HEK293 (cell line): ENCODE results near the gene NKX6-1.

Experiments used
- BCL11A ChIP-seq: fragments of 450-650 bp; formaldehyde crosslinking; IDR thresholded peaks from 2 replicates; pipeline ENCODE4 v1.5.1; 2016; ENCODE audit warnings: low read depth, missing biosample characterization, missing genetic modification characterization
- BCL11B ChIP-seq: fragments of 450-650 bp; formaldehyde crosslinking; IDR thresholded peaks from 2 replicates; pipeline ENCODE4 v1.5.1; 2016; ENCODE audit warnings: low read depth, missing biosample characterization, missing genetic modification characterization
- KLF7 ChIP-seq: fragments of 450-650 bp; formaldehyde crosslinking; IDR thresholded peaks from 2 replicates; pipeline ENCODE4 v1.5.1; 2016; ENCODE audit warnings: missing biosample characterization, missing genetic modification characterization, borderline replicate concordance
- MZF1 ChIP-seq: fragments of 450-650 bp; formaldehyde crosslinking; IDR thresholded peaks from 2 replicates; pipeline ENCODE4 v1.5.1; 2017; ENCODE audit warnings: missing biosample characterization, missing genetic modification characterization, borderline replicate concordance
- SP3 ChIP-seq: fragments of 450-650 bp; formaldehyde crosslinking; IDR thresholded peaks from 2 replicates; pipeline ENCODE4 v1.5.1; 2016; ENCODE audit warnings: missing biosample characterization, missing genetic modification characterization
- YY1 ChIP-seq: fragments of 450-650 bp; formaldehyde crosslinking; IDR thresholded peaks from 2 replicates; pipeline ENCODE4 v1.5.1; 2018; ENCODE audit warnings: missing biosample characterization, missing genetic modification characterization
- ZBTB20 ChIP-seq: fragments of 450-650 bp; formaldehyde crosslinking; IDR thresholded peaks from 2 replicates; pipeline ENCODE4 v1.5.1; 2016; ENCODE audit warnings: missing biosample characterization, missing genetic modification characterization
- ZFP69B ChIP-seq: fragments of 450-650 bp; formaldehyde crosslinking; IDR thresholded peaks from 2 replicates; pipeline ENCODE4 v1.5.1; 2016; ENCODE audit warnings: missing biosample characterization, missing genetic modification characterization
- ZNF114 ChIP-seq: fragments of 450-650 bp; formaldehyde crosslinking; IDR thresholded peaks from 2 replicates; pipeline ENCODE4 v1.5.0; 2017; ENCODE audit warnings: missing biosample characterization, missing genetic modification characterization
- ZNF146 ChIP-seq: fragments of 450-650 bp; formaldehyde crosslinking; IDR thresholded peaks from 2 replicates; pipeline ENCODE4 v1.5.1; 2016; ENCODE audit warnings: missing biosample characterization, missing genetic modification characterization
- ZNF174 ChIP-seq: fragments of 450-650 bp; formaldehyde crosslinking; IDR thresholded peaks from 2 replicates; pipeline ENCODE4 v1.5.0; 2017; ENCODE audit warnings: missing biosample characterization, mild to moderate bottlenecking, missing genetic modification characterization
- ZNF239 ChIP-seq: fragments of 450-650 bp; formaldehyde crosslinking; IDR thresholded peaks from 2 replicates; pipeline ENCODE4 v1.5.1; 2016; ENCODE audit warnings: missing biosample characterization, missing genetic modification characterization
- ZNF324 ChIP-seq: fragments of 450-650 bp; formaldehyde crosslinking; IDR thresholded peaks from 2 replicates; pipeline ENCODE4 v1.5.1; 2016; ENCODE audit warnings: missing biosample characterization, missing genetic modification characterization
- ZNF514 ChIP-seq: fragments of 450-650 bp; formaldehyde crosslinking; IDR thresholded peaks from 2 replicates; pipeline ENCODE4 v1.5.1; 2016; ENCODE audit warnings: missing biosample characterization, missing genetic modification characterization
- ZNF548 ChIP-seq: fragments of 450-650 bp; formaldehyde crosslinking; IDR thresholded peaks from 2 replicates; pipeline ENCODE4 v1.5.1; 2016; ENCODE audit warnings: missing biosample characterization, missing genetic modification characterization
- ZNF621 ChIP-seq: fragments of 450-650 bp; formaldehyde crosslinking; IDR thresholded peaks from 2 replicates; pipeline ENCODE4 v1.5.1; 2017; ENCODE audit warnings: missing biosample characterization, missing genetic modification characterization
- ZNF626 ChIP-seq: fragments of 450-650 bp; sonication (Bioruptor Pico); formaldehyde crosslinking; IDR thresholded peaks from 2 replicates; pipeline ENCODE4 v1.5.1; 2018; ENCODE audit warnings: missing biosample characterization, missing genetic modification characterization, inconsistent platforms
- ZNF658 ChIP-seq: fragments of 450-650 bp; formaldehyde crosslinking; IDR thresholded peaks from 2 replicates; pipeline ENCODE4; 2016; ENCODE audit warnings: missing biosample characterization, missing genetic modification characterization
- ZNF677 ChIP-seq: fragments of 450-650 bp; IDR thresholded peaks from 2 replicates; pipeline ENCODE4 v1.5.0; 2018; ENCODE audit warnings: missing biosample characterization, mild to moderate bottlenecking, missing genetic modification characterization, moderate library complexity
- ZNF707 ChIP-seq: fragments of 450-650 bp; formaldehyde crosslinking; IDR thresholded peaks from 2 replicates; pipeline ENCODE4 v1.5.1; 2016; ENCODE audit warnings: missing biosample characterization, missing genetic modification characterization
- TF ChIP-seq, protein P1 (sequence below): fragments of 450-650 bp; formaldehyde crosslinking; IDR thresholded peaks from 2 replicates; pipeline ENCODE4 v1.5.1; 2016; ENCODE audit warnings: missing biosample characterization, missing genetic modification characterization
- TF ChIP-seq, protein P2 (sequence below): fragments of 450-650 bp; formaldehyde crosslinking; IDR thresholded peaks from 2 replicates; pipeline ENCODE4 v1.5.1; 2016; ENCODE audit warnings: missing biosample characterization, missing genetic modification characterization
- TF ChIP-seq, protein P3 (sequence below): fragments of 450-650 bp; formaldehyde crosslinking; IDR thresholded peaks from 2 replicates; pipeline ENCODE4 v1.5.1; 2016; ENCODE audit warnings: missing biosample characterization, missing genetic modification characterization
- TF ChIP-seq, protein P4 (sequence below): fragments of 450-650 bp; IDR thresholded peaks from 2 replicates; pipeline ENCODE4 v1.5.1; 2018; ENCODE audit warnings: missing biosample characterization, missing genetic modification characterization
- TF ChIP-seq, protein P5 (sequence below): fragments of 450-650 bp; formaldehyde crosslinking; IDR thresholded peaks from 2 replicates; pipeline ENCODE4 v1.5.1; 2016; ENCODE audit warnings: missing biosample characterization, missing genetic modification characterization
- TF ChIP-seq, protein P6 (sequence below): fragments of 450-650 bp; formaldehyde crosslinking; IDR thresholded peaks from 2 replicates; pipeline ENCODE4 v1.5.1; 2016; ENCODE audit warnings: missing biosample characterization, missing genetic modification characterization

NKX6-1 gene

DNA sequence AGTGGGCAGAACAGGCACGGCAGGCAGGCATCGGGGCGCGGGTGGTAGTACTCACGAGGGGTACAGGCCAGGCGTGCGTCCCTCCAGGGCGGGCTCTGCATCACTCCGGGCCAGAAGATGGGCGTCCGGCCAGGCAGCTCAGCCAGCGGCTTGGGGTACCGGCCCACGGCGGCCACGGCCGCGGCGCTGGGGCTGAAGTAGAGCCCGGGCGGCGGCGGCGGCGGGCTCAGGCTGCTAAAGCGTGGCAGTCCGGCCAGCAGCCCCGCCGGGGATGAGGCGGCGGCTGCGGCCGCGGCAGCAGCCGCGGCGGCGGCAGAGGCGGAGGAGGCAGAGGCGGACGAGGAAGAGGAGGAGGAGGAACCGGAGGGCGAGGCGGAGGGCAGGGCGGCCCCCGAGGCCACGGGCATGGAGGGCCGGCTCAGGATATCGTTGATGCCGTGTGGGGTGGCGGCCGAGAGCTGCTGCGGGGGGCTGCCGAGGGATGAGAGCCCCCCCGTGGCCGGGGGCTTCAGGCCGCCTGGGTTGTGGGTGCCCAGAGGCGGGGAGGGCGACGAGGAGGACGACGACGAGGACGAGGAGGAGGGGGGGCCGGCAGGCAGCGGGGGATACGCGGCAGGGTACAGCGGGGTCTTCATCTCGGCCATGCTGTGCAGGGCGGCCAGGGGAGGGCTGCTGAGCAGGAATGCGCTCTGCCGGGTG lies 1.4 kb downstream of the NKX6-1 start (continued):
- no peak for TF ChIP-seq ZNF621 (tag by site-specific recombination)
- TF ChIP-seq, protein P1, sequence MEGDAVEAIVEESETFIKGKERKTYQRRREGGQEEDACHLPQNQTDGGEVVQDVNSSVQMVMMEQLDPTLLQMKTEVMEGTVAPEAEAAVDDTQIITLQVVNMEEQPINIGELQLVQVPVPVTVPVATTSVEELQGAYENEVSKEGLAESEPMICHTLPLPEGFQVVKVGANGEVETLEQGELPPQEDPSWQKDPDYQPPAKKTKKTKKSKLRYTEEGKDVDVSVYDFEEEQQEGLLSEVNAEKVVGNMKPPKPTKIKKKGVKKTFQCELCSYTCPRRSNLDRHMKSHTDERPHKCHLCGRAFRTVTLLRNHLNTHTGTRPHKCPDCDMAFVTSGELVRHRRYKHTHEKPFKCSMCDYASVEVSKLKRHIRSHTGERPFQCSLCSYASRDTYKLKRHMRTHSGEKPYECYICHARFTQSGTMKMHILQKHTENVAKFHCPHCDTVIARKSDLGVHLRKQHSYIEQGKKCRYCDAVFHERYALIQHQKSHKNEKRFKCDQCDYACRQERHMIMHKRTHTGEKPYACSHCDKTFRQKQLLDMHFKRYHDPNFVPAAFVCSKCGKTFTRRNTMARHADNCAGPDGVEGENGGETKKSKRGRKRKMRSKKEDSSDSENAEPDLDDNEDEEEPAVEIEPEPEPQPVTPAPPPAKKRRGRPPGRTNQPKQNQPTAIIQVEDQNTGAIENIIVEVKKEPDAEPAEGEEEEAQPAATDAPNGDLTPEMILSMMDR = peak; percentile 92
- no peak for TF ChIP-seq BCL11B (tag by site-specific recombination)
- TF ChIP-seq ZFP69B (tag by site-specific recombination) = no peak
- peak; percentile 58; the same call in 1 of the 2 replicates for TF ChIP-seq YY1 (tag by site-specific recombination)
- no peak for TF ChIP-seq BCL11A (tag by site-specific recombination)
- TF ChIP-seq, protein P2, sequence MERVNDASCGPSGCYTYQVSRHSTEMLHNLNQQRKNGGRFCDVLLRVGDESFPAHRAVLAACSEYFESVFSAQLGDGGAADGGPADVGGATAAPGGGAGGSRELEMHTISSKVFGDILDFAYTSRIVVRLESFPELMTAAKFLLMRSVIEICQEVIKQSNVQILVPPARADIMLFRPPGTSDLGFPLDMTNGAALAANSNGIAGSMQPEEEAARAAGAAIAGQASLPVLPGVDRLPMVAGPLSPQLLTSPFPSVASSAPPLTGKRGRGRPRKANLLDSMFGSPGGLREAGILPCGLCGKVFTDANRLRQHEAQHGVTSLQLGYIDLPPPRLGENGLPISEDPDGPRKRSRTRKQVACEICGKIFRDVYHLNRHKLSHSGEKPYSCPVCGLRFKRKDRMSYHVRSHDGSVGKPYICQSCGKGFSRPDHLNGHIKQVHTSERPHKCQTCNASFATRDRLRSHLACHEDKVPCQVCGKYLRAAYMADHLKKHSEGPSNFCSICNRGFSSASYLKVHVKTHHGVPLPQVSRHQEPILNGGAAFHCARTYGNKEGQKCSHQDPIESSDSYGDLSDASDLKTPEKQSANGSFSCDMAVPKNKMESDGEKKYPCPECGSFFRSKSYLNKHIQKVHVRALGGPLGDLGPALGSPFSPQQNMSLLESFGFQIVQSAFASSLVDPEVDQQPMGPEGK (tag by site-specific recombination) = peak; percentile 80
- no peak for TF ChIP-seq ZNF174 (tag by site-specific recombination)
- TF ChIP-seq, protein P3, sequence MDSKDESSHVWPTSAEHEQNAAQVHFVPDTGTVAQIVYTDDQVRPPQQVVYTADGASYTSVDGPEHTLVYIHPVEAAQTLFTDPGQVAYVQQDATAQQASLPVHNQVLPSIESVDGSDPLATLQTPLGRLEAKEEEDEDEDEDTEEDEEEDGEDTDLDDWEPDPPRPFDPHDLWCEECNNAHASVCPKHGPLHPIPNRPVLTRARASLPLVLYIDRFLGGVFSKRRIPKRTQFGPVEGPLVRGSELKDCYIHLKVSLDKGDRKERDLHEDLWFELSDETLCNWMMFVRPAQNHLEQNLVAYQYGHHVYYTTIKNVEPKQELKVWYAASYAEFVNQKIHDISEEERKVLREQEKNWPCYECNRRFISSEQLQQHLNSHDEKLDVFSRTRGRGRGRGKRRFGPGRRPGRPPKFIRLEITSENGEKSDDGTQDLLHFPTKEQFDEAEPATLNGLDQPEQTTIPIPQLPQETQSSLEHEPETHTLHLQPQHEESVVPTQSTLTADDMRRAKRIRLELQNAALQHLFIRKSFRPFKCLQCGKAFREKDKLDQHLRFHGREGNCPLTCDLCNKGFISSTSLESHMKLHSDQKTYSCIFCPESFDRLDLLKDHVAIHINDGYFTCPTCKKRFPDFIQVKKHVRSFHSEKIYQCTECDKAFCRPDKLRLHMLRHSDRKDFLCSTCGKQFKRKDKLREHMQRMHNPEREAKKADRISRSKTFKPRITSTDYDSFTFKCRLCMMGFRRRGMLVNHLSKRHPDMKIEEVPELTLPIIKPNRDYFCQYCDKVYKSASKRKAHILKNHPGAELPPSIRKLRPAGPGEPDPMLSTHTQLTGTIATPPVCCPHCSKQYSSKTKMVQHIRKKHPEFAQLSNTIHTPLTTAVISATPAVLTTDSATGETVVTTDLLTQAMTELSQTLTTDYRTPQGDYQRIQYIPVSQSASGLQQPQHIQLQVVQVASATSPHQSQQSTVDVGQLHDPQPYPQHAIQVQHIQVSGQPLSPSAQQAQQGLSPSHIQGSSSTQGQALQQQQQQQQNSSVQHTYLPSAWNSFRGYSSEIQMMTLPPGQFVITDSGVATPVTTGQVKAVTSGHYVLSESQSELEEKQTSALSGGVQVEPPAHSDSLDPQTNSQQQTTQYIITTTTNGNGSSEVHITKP (tag by site-specific recombination) = 0 out of 2 replicates have a peak, but pooled peaks have one; percentile 11
- no peak for TF ChIP-seq ZNF707 (tag by site-specific recombination)
- TF ChIP-seq ZNF324 (tag by site-specific recombination) = peak; percentile 32; the same call in 1 of the 2 replicates
- no peak for TF ChIP-seq MZF1 (tag by site-specific recombination)
- no peak for TF ChIP-seq ZNF677 (tag by site-specific recombination)
- TF ChIP-seq ZNF514 (tag by site-specific recombination) = no peak
- no peak for TF ChIP-seq ZNF114
- no peak for TF ChIP-seq ZNF626 (tag by site-specific recombination)
- TF ChIP-seq ZNF239 (tag by site-specific recombination) = no peak
- TF ChIP-seq, protein P4, sequence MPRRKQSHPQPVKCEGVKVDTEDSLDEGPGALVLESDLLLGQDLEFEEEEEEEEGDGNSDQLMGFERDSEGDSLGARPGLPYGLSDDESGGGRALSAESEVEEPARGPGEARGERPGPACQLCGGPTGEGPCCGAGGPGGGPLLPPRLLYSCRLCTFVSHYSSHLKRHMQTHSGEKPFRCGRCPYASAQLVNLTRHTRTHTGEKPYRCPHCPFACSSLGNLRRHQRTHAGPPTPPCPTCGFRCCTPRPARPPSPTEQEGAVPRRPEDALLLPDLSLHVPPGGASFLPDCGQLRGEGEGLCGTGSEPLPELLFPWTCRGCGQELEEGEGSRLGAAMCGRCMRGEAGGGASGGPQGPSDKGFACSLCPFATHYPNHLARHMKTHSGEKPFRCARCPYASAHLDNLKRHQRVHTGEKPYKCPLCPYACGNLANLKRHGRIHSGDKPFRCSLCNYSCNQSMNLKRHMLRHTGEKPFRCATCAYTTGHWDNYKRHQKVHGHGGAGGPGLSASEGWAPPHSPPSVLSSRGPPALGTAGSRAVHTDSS = peak; percentile 78
- no peak for TF ChIP-seq ZNF658 (tag by site-specific recombination)
- no peak for TF ChIP-seq ZNF548 (tag by site-specific recombination)
- TF ChIP-seq ZNF146 (tag by site-specific recombination) = no peak
- TF ChIP-seq, protein P5, sequence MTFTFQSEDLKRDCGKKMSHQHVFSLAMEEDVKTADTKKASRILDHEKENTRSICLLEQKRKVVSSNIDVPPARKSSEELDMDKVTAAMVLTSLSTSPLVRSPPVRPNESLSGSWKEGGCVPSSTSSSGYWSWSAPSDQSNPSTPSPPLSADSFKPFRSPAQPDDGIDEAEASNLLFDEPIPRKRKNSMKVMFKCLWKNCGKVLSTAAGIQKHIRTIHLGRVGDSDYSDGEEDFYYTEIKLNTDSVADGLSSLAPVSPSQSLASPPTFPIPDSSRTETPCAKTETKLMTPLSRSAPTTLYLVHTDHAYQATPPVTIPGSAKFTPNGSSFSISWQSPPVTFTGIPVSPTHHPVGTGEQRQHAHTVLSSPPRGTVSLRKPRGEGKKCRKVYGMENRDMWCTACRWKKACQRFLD = no peak
- peak; percentile 29; the same call in 1 of the 2 replicates for TF ChIP-seq SP3 (tag by site-specific recombination)
- TF ChIP-seq KLF7 (tag by site-specific recombination) = peak; percentile 15; the same call in 1 of the 2 replicates
- TF ChIP-seq, protein P6, sequence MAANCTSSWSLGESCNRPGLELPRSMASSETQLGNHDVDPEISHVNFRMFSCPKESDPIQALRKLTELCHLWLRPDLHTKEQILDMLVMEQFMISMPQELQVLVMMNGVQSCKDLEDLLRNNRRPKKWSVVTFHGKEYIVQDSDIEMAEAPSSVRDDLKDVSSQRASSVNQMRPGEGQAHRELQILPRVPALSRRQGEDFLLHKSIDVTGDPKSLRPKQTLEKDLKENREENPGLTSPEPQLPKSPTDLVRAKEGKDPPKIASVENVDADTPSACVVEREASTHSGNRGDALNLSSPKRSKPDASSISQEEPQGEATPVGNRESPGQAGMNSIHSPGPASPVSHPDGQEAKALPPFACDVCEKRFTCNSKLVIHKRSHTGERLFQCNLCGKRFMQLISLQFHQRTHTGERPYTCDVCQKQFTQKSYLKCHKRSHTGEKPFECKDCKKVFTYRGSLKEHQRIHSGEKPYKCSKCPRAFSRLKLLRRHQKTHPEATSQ (tag by site-specific recombination) = no peak
- peak; percentile 20; the same call in 1 of the 2 replicates for TF ChIP-seq ZBTB20
